ENCODE results near the gene HEBP2. TPM values are rescaled to one million over a fixed set of nuclear protein-coding genes. Genes with fewer than 3 reads are reported as not detected.

Gene HEBP2
- total RNA-seq, 1 experiment from 2014 or later = 51.6 TPM

- POLR2A ChIA-PET = no interaction called here
- no TSS peak for BruUV-seq (replicated peaks)
- CTCF ChIA-PET = interaction anchor here (3.0 kb wide), 1 partner anchor 78 kb away, joined by 14 read pairs; no protein-coding TSS in a partner anchor
Measured at GRCh38 chr6:138431256-138432062, 27.4 kb downstream of the HEBP2 start.

More at GRCh38 chr6:138431256-138432062, 27.4 kb downstream of the HEBP2 start:
- no peak overlapping the region for H3K4me3 ChIP-seq (replicated peaks in 1 of 2; ENCODE audit: low read depth in 1 of 2, low read length in 2 of 2)
- DNase-seq (ENCODE audit: low read depth, low spot score) (no peak), ATAC-seq (no peak)
- no peak overlapping the region for H3K4me2 ChIP-seq (ENCODE audit: low read length)
- no peaks in the 10 kb centered on the region for H3K4me1 ChIP-seq (ENCODE audit: control insufficient read depth in 1 of 2, insufficient read depth in 2 of 2, low read length in 2 of 2)
- H3K9me2 ChIP-seq (ENCODE audit: insufficient read depth) = no peaks in the 10 kb centered on the region
- no peaks in the 10 kb centered on the region for H4K20me1 ChIP-seq (ENCODE audit: insufficient read depth)
- no peaks in the 10 kb centered on the region for H3K79me2 ChIP-seq (ENCODE audit: insufficient read depth, low read length)
- RAD21 ChIA-PET (ENCODE audit: low non-redundant PET in 1 of 2, low total read pairs in 2 of 2, uncharacterized antibody in 2 of 2, unreplicated experiment in 2 of 2) = no interaction called here
- TF ChIP-seq SP1 (IDR thresholded peaks at IDR 0.05; ENCODE audit: low read depth) = no peak
- TF ChIP-seq YY1 (IDR thresholded peaks at IDR 0.05; ENCODE audit: extremely low read depth, insufficient replicate concordance, low read depth, low read length) = no peak
- no peak for TF ChIP-seq SRF (IDR thresholded peaks at IDR 0.05; ENCODE audit: low read depth)
- TF ChIP-seq TCF7L2 (IDR thresholded peaks at IDR 0.05; ENCODE audit: borderline replicate concordance, extremely low read depth, insufficient read depth, insufficient read length) = no peak
- no peak for TF ChIP-seq SIN3A (IDR thresholded peaks at IDR 0.05; ENCODE audit: low read depth)
- TF ChIP-seq ZBTB33 (IDR thresholded peaks at IDR 0.05; ENCODE audit: extremely low read depth, insufficient replicate concordance, low read length) = no peak
- no peak for TF ChIP-seq EZH2 (IDR thresholded peaks at IDR 0.05)
- no peak for TF ChIP-seq POLR2A (IDR thresholded peaks at IDR 0.05; ENCODE audit: borderline replicate concordance, extremely low read depth, insufficient read depth, insufficient read length)
- no peak overlapping the region for H3K9ac ChIP-seq (ENCODE audit: low read length)
- H3K9me3 ChIP-seq (ENCODE audit: control insufficient read depth in 1 of 2, insufficient read depth in 1 of 2, low read depth in 1 of 2, low read length in 2 of 2) = no peaks in the 10 kb centered on the region
- no peak overlapping the region for H2AFZ ChIP-seq (ENCODE audit: low read depth, low read length, poor library complexity, severe bottlenecking)
- intact Hi-C loops (cut with micrococcal nuclease) = no loop called here
- H3K27ac ChIP-seq (ENCODE audit: low read depth, low read length) = no peak overlapping the region
- no peaks in the 10 kb centered on the region for H3K27me3 ChIP-seq (ENCODE audit: insufficient read depth, low read length)
- H3K36me3 ChIP-seq (ENCODE audit: control insufficient read depth in 1 of 2, insufficient read depth in 2 of 2, low read length in 2 of 2) = no peaks in the 10 kb centered on the region
